HTR-8/SVneo (cell line): Measurements from ENCODE around the gene ELF1.
"Not testable (repeated sequence)": the region's sequence is repeated elsewhere in the genome, so short reads cannot be mapped to it uniquely, and the experiment has no call there.

Experiments
- DNase-seq: peaks from one replicate; pipeline ENCODE4 v3.0.0; 2011; ENCODE audit warnings: low spot score, mixed read lengths; ENCODE audit not compliant: insufficient read length
- FAIRE-seq: peaks from 2 replicates; lab custom pipeline; 2011; peaks lifted over from hg19 to GRCh38; lab: Jason Lieb, UNC

Gene ELF1

DNA sequence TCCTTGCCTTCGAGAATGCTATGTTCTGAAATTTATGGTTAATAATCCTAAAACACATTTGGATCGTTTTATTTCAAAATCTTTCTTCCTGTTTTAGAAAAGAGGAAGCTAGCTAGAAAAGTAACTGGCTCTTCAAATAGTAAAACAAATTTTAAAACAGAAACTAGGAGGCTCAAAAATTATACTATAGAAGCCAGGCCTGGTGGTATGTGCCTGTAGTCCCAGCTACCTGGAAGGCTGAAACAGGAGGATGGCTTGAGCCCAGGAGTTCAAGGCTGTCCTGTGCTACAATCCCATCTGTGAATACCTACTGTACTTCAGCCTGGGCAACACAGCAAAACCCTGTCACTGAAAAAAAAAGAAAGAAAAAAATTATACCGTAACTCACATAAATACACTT lies 57.9 kb downstream of the ELF1 start:
- DNase-seq (no peak), FAIRE-seq (no peak)

DNA sequence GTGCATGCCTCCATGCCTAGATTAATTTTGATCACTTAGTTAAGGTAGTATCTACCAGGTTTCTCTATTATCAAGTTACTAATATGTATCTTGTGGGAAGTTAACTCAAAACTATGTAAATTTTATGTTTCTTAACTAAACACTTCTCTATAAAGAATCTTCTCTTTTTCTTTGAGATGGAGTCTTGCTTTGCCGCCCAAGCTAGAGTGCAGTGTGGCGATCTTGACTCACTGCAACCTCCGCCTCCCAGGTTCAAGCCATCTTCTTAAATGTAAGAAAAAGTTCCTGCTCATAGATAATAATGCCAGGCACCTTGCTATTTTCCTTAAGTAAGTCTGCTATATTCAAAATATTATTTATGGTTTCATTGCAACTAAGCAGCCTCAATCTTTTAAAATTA lies 58.4 kb downstream of the ELF1 start:
- DNase-seq (no peak), FAIRE-seq (no peak)

DNA sequence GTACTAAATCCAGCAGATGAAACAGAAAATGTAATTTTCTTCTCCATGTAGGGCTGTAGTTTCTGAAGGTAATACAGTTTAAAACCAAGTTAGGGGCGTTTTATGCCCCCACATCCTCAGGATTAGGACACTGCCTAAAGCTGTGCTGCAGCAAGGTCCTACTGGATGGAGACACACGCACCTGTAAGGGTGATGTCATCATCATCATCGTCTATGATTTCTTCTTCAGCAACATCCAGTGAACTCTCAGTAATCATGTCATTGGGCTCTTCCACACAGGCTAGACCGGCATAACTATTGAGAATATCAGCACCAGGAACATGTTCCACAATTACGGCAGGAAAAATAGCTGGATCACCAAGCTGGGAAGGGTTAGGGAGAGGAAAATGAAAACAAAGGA lies 60.5 kb downstream of the ELF1 start:
- FAIRE-seq: no peak
- DNase-seq: no peak

DNA sequence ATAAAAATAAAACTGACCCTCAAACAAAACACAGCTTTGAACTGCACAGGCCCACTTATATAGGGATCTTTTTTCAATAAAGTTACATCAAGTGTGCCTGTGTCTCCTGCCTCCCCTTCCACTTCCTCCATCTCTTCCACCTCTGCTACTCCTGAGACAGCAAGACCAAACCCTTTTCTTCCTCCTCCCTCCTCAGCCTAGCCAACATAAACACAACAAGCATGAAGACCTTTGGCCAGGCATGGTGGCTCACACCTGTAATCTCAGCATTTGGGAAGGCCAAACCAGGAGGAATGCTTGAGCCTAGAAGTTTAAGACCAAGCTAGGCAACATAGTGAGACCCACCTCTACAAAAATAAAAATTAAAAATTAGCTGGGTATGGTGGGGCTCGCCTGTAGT lies 72.6 kb downstream of the ELF1 start:
- FAIRE-seq (no peak), DNase-seq (no peak)

DNA sequence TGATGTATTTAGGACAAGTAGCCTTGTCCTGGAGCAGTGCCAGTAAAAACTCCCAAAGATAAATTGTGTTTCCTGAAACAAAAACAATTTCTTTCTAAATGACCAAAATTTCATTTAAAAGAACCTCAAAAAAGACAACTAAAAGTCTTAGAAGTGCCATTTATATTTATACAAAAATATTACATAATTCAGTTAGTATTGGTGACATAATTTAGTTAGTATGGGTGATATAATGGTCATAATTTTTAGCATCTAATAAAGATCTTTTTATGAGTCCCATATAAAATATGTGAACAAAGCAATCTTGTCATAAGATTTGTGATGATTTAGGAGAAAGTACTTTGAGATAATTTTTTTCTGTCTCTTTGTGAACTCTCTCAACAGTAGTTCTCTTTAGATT lies 76.0 kb downstream of the ELF1 start:
- DNase-seq (no peak), FAIRE-seq (no peak)

DNA sequence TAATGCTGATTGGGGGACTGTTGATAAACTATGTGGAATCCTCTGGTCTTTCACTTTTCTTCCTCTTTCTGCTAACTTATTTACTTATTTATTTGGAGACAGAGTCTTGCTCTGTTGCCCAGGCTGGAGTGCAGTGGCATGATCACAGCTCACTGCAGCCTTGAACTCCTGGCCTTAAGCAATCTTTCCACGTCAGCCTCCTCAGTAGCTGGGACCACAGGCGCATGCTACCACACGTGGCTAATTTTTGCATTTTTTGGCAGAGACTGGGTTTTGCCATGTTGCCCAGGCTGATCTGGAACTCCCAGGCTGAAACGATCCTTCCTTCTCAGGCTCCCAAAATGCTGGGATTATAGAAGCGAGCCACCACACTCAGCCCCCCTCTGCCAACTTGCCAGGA lies 77.5 kb downstream of the ELF1 start:
- DNase-seq: no peak
- no peak for FAIRE-seq

DNA sequence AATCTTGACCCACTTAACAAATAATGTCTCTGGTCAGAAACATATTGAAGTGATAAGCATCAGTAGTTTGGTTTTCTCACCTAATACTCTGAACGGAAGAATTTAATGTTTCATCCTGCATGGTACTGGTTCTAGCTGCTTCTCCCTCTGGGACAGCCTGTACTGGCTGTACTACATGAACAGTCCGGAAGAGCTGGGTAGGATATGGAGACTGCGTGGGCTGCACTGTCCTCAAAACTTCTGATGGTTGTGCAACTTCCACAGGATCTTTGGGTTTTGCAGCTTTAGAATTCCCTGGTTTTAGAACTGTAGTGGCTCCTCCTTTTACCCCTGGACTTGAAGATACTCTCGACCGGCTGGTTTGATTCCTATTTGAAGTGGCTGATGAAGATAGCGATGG lies 78.3 kb downstream of the ELF1 start:
- FAIRE-seq: no peak
- DNase-seq: no peak

DNA sequence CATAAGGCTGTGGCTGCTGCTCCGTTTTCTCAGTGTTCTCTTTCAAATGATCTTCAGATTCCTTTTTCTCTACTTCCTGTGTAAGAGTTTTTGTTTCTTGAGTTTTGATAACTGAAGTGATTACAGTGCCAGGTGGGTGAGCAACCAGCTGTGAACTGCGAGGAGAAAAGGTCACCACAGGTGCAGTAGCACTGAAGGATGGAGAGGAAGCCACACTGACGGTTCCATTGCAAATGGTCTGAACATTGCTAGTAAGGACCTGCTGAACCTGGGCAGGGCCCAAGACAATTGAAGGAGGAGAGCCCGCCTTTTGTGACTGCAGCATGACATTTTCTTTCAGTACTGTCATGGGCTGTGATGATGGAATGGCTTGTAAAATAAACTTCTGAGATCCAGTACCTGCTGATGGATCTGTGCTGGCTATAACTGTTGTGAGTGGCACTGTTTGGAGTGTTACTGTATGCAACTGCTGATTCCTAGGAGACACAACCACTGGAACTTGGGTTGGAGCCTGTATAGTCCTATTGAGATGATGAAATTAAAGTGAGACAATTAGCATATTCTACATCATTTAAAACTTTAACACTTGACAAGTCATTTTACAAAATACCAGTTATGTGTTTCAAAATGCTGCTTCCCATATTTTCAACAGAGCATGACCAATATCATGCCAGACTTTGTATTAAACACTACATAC lies 85.5 kb downstream of the ELF1 start:
- FAIRE-seq (no peak), DNase-seq (no peak)

DNA sequence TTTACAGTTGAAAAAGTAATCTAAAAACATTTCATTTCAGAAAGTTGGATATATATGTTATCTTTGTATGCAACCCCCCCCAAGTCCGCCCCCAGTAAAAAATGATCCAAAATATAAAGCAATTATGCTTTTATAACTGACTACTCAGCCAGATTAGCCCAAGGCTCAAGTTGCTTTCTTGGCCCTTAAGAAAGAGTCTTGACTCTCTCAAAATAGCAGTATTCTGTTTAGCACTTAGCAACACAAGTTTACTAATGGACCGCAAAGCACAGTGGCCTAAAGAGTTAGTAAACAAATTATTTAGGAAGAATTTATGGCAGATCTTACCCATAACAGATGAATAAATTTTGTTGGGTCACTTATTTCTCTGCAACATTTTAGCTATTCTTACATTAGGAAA lies 86.9 kb downstream of the ELF1 start:
- DNase-seq (no peak), FAIRE-seq (no peak)

DNA sequence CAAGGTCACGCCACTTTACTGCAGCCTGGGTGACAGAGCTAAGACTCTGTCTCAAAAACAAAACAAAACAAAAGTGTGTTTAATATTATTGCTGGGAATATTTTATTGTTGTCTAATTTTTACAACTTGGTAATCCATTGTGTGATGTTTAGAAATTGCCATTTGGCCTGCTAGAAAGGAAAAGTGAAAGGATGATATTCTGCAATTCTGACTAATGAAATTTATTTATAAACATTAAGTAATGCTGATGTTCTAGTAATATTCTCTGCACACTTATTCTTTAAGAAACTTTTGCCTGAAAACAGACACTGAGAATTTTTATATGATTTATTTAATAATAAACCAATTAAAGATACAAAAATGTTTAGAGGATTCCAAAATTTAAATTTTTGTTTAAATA lies 87.4 kb downstream of the ELF1 start:
- no peak for DNase-seq
- FAIRE-seq: no peak

DNA sequence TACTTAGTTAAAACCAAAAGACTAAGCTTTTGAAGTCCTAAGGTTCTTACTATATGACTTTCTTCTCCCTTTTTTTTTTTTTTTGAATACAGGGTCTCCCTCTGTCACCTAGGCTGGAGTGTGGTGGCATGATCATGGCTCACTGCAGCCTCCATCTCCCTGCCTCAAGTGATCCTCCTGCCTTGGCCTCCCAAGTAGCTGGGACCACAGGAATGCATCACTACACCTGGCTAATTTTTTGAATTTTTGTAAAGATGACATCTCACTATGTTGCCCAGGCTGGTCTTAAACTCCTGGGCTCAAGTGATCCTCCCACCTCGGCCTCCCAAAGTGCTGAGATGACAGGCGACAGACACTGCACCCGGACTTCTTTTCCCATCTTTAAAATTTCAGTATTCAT lies 89.2 kb downstream of the ELF1 start:
- FAIRE-seq, DNase-seq: not testable (repeated sequence)

DNA sequence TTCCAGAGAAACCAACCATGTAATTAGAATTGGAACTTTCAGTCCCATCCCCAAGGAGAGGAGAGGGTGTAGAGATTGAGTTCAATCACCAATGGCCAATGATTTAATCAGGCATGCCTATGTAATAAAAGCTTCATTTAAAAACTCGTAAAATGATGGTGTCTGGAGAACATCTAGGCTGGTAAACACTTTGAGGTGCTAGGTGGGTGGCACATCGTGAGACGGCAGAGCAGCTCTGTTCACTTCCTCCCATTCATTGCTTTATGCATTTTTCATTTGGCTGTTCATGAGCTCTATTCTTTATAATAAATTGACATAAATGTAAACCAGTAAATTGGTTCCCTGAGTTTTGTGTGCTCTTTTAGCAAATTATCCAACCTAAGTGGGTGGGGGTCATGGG lies 90.1 kb downstream of the ELF1 start:
- no peak for DNase-seq
- no peak for FAIRE-seq

DNA sequence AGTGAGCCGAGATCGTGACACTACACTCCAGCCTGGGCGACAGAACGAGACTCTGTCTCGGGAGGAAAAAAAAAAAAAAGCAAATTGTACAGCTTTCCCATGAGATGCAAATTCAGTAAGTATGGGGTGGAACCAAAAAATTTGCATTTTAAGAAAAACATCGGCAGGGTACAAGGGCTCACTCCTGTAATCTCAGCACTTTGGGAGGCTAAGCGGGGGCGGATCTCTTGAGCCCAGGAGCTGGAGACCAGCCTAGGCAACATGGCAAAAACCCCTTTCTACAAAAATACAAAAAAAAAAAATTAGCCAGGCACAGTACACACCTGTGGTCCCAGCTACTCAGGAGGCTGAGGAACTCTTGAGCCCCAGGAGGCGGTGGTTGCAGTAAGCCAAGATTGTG lies 91.2 kb downstream of the ELF1 start:
- FAIRE-seq (no peak), DNase-seq (no peak)

DNA sequence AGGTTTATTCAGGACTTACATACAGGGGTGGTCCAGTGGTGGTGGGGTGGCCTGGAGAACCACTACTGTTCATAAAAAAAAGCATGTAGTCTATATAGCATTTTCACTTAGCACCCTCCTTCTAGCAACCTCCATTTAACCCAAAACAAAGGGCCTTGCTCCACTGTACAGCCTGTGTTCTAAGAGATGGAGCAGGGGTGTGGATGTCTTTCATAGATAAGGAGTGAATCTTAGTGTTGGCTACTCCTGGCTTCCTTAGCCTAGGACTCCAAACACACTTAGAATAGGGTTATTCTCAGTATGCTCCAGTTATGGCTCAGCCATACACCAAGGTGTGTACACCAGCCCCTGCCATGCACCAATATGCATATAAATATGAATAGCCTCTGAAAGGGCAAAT lies 95.2 kb downstream of the ELF1 start:
- no peak for DNase-seq

DNA sequence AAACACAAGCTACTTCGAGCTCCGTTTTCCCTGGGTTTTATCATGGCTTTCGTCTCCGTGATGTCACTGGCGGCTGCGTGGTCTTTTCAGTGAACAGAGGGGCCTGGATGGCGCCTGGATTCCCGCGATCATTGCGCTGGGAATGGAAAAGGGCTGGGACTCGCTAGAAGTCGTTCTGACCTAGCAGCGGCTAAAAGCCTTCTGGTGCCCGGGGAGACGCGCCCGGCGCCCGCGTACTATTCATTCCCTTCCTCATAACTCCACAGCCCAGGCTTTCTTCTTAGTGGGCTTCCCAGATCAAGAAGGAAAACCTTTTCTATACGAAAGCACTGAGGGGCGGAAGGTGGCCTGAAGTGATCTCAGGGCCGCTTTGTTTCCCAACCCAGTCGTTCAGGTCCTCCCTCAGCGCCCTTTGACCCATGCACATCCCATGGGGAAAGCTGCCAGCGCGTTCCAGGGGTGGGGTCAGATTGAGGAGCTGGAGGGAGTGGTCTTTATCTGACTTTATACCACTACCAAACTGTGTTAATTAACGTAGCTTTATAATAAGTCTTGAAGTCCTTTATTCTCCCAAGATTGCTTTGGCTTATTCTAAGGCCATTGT lies 96.6 kb downstream of the ELF1 start:
- DNase-seq (no peak), FAIRE-seq (no peak)

More for the DNA sequence above, 95.2 kb downstream of the ELF1 start:
- no peak for FAIRE-seq

DNA sequence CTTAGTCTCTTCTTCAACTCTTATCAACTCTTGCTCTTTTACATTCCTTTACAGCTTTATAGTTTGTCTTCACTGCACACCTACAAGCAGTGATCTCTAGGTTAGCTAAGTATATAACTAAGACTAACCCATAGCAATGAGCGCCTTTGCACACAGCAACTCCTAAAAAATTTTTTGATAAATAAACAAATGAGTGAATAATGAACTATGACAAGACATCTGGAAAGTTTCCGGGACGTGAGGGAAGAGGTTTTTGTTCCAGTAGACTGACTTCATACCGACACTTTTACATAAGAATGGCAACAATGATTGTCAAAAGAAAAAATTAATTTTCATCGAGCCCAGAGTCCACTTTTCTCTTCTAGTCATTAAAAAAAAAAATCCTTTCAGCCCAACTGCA lies 98.3 kb downstream of the ELF1 start:
- FAIRE-seq (no peak), DNase-seq (no peak)

DNA sequence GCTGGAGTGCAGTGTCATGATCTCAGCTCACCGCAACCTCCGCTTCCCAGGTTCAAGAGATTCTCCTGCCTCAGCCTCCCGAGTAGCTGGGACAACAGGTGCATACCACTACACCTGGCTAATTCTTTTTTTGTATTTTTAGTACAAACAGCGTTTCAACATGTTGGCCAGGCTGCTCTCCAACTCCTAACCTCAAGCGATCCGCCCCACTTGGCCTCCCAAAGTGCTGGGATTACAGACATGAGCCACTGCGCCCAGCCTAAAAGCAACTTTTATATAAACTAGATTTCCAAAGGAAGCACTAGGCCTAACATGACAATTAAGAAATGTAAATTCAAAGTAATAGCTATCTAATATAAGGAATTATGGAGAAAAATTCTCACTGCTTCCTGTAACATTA lies 99.2 kb downstream of the ELF1 start:
- DNase-seq, FAIRE-seq: not testable (repeated sequence)

DNA sequence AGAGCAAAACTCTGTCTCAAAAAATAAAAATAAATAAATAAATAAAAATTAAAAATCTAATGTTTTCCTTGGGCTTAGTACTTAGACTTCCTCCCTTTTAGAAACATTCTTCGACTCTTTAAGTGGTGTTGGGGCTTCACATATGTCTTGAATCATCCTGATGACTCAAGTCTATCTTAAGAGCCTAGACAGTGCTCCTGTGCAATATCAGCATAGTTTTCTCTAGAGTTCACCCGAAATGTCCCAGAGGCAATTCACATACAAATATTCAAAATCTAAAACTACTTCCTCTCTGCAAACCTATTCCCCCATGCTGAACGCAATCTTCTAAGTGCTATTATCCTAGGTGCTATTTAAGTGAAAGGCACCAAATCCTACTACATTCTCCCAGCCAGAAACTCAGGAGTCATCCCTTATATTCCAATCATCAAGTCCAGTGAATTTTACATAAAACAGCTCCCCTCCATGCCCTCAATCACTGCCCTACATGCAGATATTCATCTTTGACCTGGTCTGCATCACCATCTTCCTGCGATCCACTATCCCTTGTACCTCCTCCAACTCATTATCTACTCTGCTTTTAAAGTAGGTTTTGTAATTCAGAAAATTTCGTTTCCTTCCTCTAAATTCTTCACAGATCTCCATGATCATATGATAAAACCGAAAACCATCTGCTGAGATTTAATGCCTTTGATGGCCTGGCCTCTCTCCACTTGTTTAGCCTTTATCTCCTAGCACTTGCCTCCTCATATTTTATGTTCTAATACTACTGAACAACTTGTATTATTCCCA lies 102.7 kb downstream of the ELF1 start:
- DNase-seq (no peak), FAIRE-seq (no peak)

DNA sequence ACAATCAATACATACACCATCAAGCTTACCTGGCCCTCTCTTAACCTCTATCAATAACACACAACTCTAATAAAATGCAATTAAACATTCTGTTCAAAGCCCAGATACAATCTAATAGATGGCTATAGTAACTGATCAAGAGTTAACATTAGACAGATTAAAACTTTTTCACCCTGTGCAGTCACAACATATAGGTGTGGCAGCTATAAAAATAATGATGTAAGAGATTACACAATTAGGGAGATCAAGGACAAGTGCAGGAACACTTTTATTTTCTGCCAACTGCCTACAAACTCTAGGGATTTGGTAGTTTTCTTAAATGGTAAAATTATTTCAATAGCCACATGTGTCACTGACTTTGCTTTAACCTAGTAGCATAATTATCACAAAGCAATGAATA lies 104.3 kb downstream of the ELF1 start:
- DNase-seq, FAIRE-seq: not testable (repeated sequence)

DNA sequence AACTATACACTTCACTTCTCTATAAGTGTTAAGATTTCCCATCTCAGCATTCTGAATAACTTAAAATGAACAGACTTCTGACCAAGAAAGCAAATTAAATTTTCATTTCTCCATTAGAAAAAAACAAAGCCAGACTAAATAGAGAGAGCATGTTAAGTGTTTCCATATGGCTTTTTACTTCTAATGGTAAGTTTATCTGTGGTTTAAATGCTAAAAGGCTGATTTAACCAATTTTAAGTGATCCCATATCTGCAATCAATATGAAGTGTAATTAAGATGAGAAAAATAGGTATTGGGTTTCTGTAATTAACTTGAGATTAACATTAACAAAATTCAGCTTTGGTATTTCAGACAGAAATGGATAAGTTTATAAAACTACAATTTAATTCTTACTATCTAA lies 107.8 kb downstream of the ELF1 start:
- DNase-seq (no peak), FAIRE-seq (no peak)

DNA sequence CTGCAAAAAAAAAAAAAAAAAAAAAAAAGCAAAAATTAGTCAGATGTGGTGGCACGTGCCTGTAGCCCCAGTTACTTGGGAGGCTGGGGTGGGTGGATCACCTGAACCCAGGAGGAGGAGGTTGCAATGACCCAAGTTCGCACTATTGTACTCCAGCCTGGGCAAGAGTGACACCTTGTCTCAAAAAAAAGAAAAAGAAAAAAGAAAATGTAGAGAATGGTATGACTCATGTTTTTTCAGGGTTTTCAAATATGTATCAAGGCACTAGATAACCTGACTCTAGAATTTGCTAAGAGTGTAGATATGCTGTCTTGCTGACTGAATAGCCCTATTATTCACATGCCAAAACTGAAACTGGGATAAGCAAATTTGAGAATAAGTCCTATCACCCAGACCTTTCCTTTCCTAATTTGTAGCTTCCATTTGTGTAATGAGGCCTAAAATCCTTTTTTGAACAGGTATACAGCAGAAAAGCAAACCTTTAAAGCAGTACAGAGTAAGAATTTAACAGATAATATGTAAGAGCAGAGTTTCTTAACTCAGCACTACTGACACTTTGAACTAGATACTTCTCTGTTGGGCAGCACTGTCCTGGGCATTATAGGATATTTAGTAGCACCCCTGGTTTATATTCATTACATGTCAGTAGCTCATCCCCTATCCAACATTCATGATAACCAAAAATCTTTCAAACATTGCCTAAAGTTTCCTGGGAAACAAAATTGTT lies 108.6 kb downstream of the ELF1 start:
- no peak for DNase-seq
- FAIRE-seq: no peak
